Measurements from ENCODE around the gene TSTD2. TPM values are rescaled to one million over a fixed set of nuclear protein-coding genes. Genes with fewer than 3 reads are reported as not detected.

TSTD2 gene
- polyA plus RNA-seq, 1 of the 3 experiments (the other 2 are of a cell fraction), result 11.5 TPM

- ChIA-PET CTCF (interaction anchor here (0.9 to 6.6 kb wide), 3 partner anchors 12 to 159 kb away, joined by 3 to 41 read pairs (median 9); no protein-coding TSS in a partner anchor), POLR2A (no interaction called here)
- Histone ChIP-seq H3K4me2 (no peak overlapping the region), H3K36me3 (replicated peaks in 1 of 2; ENCODE audit: control insufficient read depth in 1 of 2, insufficient read depth in 2 of 2, low read length in 1 of 2) (peaks cover 19 to 37% of the 10 kb centered on the region in 2 experiments), H3K9ac (no peak overlapping the region), H3K4me1 (ENCODE audit: control insufficient read depth in 1 of 2, insufficient read depth in 2 of 2, low read depth in 1 of 2, low read length in 1 of 2) (peaks cover 5 to 7% of the 10 kb centered on the region in 2 experiments; a peak in 2 of 4 replicates), H3K9me3 (no peaks in the 10 kb centered on the region), H3K79me2 (ENCODE audit: insufficient read depth) (peaks cover 63% of the 10 kb centered on the region), H3K9me2 (no peaks in the 10 kb centered on the region), H3F3A (replicated peaks; ENCODE audit: insufficient read depth) (peaks cover 9% of the 10 kb centered on the region), H4K20me1 (ENCODE audit: insufficient read depth) (no peaks in the 10 kb centered on the region), H3K4me3 (ENCODE audit: low read depth in 2 of 2, low read length in 1 of 2) (no peak overlapping the region), H3K27me3 (ENCODE audit: insufficient read depth) (no peaks in the 10 kb centered on the region), H3K27ac (ENCODE audit: low read depth in 2 of 2, low read length in 1 of 2) (no peak overlapping the region), H2AFZ (ENCODE audit: low read depth) (no peak overlapping the region)
- no peak for DNase-seq
- 94% methylated on average over 5 of the region's 5 CpGs for WGBS (ENCODE audit: low lambda C conversion rate)
- TF ChIP-seq SIN3A (IDR thresholded peaks at IDR 0.05; ENCODE audit: borderline replicate concordance, low read depth, low read length) (no peak), MEF2A (IDR thresholded peaks at IDR 0.05; ENCODE audit: borderline replicate concordance, low read depth) (no peak), IRF3 (IDR thresholded peaks at IDR 0.05; ENCODE audit: low read depth, low read length) (no peak), USF1 (IDR thresholded peaks at IDR 0.05; ENCODE audit: borderline replicate concordance, low read depth) (no peak), TEAD4 (IDR thresholded peaks at IDR 0.05; ENCODE audit: borderline replicate concordance, insufficient read depth) (no peak), EP300 (IDR thresholded peaks at IDR 0.05; ENCODE audit: borderline replicate concordance in 1 of 2, low read depth in 1 of 2, low read length in 1 of 2) (no peak), TAF1 (IDR thresholded peaks at IDR 0.05; ENCODE audit: borderline replicate concordance, low read depth, low read length) (no peak), TCF12 (IDR thresholded peaks at IDR 0.05) (no peak), NRF1 (IDR thresholded peaks at IDR 0.05; ENCODE audit: low read depth, low read length) (no peak), SMC3 (IDR thresholded peaks at IDR 0.05; ENCODE audit: low read depth, low read length) (no peak), POLR2AphosphoS5 (IDR thresholded peaks at IDR 0.05; ENCODE audit: low read depth, low read length) (no peak), CHD2 (IDR thresholded peaks at IDR 0.05; ENCODE audit: low read length, partially characterized antibody) (no peak), RXRA (IDR thresholded peaks at IDR 0.05; ENCODE audit: borderline replicate concordance, low read depth) (no peak), MXI1 (IDR thresholded peaks at IDR 0.05; ENCODE audit: low read depth, low read length) (no peak), FOXJ3 (CRISPR knock-in tag; IDR thresholded peaks at IDR 0.05) (no peak), ELF1 (IDR thresholded peaks at IDR 0.05) (no peak), FOSL2 (IDR thresholded peaks at IDR 0.05; ENCODE audit: borderline replicate concordance, low read depth) (no peak), JUND (IDR thresholded peaks at IDR 0.05) (no peak), RFX5 (IDR thresholded peaks at IDR 0.05; ENCODE audit: low read length) (no peak)
These were observed 5.5 kb downstream of the TSTD2 start for GRCh38 chr9:97627624-97628023.

All from SK-N-SH (cell line).